ENCODE results near the gene GLIS1.

DNA sequence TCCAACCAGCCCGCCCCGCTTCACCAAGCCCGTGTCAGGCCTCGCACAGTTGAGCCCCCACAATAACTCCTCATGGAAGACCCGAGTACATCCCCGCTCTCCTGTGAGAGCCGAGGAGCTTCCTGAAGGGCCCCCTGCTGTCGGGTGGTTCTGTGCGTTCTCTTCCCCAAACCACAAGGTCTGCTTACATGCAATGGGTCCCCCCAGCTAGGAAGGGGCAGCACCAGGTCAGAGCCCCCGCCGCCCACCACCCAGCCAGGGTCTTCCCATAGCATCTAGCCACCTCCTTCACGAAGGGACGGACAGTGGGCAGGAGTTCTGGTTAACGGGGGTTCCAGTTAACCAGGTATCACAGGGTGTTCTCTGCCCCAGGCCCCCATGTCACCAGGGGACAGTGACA, 51.5 kb downstream of the GLIS1 start:
- TF ChIP-seq, protein P1, sequence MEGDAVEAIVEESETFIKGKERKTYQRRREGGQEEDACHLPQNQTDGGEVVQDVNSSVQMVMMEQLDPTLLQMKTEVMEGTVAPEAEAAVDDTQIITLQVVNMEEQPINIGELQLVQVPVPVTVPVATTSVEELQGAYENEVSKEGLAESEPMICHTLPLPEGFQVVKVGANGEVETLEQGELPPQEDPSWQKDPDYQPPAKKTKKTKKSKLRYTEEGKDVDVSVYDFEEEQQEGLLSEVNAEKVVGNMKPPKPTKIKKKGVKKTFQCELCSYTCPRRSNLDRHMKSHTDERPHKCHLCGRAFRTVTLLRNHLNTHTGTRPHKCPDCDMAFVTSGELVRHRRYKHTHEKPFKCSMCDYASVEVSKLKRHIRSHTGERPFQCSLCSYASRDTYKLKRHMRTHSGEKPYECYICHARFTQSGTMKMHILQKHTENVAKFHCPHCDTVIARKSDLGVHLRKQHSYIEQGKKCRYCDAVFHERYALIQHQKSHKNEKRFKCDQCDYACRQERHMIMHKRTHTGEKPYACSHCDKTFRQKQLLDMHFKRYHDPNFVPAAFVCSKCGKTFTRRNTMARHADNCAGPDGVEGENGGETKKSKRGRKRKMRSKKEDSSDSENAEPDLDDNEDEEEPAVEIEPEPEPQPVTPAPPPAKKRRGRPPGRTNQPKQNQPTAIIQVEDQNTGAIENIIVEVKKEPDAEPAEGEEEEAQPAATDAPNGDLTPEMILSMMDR (IDR thresholded peaks at IDR 0.05; ENCODE audit: low read depth, low read length): no peak
- no peak for TF ChIP-seq POLR2A (IDR thresholded peaks at IDR 0.05; ENCODE audit: extremely low read depth, insufficient read length)
- TF ChIP-seq, protein P2, sequence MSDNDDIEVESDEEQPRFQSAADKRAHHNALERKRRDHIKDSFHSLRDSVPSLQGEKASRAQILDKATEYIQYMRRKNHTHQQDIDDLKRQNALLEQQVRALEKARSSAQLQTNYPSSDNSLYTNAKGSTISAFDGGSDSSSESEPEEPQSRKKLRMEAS (IDR thresholded peaks at IDR 0.05; ENCODE audit: low read depth, low read length): no peak

Measured in NB4 (cell line).